ENCODE measurements around the gene DNAJC27. TPM values are rescaled to one million over a fixed set of nuclear protein-coding genes. Genes with fewer than 3 reads are reported as not detected.

The DNAJC27 gene
- total RNA-seq, 1 experiment from 2014 or later: 4.6 TPM

- H3K27ac ChIP-seq (ENCODE audit: low read depth, low read length): peak within 1 kb of the TSS; percentile 75
- no peaks in the 10 kb centered on the region for H3K9me2 ChIP-seq (ENCODE audit: insufficient read depth)
- H3K4me3 ChIP-seq (replicated peaks in 1 of 2; ENCODE audit: low read depth in 1 of 2, low read length in 2 of 2): peak within 1 kb of the TSS; percentile 66 to 81
- no peaks in the 10 kb centered on the region for H4K20me1 ChIP-seq (ENCODE audit: insufficient read depth)
- POLR2A ChIA-PET: interaction anchor here (0.7 kb wide), 1 partner anchor 9 kb away, joined by 3 read pairs; no protein-coding TSS in a partner anchor
- no TSS peak for BruUV-seq (replicated peaks)
- H3K27me3 ChIP-seq (ENCODE audit: insufficient read depth, low read length): no peaks in the 10 kb centered on the region
- ATAC-seq: peak; percentile 69
- H3K36me3 ChIP-seq (ENCODE audit: control insufficient read depth in 1 of 2, insufficient read depth in 2 of 2, low read length in 2 of 2): no peaks in the 10 kb centered on the region; a peak in 1 of 4 replicates
- H3K9ac ChIP-seq (ENCODE audit: low read length): peak within 1 kb of the TSS; percentile 83
- peak within 1 kb of the TSS; percentile 99 for H3K4me2 ChIP-seq (ENCODE audit: low read length)
- intact Hi-C loops (cut with micrococcal nuclease): no loop called here
- H3K4me1 ChIP-seq (ENCODE audit: control insufficient read depth in 1 of 2, insufficient read depth in 2 of 2, low read length in 2 of 2): peaks cover 5 to 20% of the 10 kb centered on the region in 2 experiments; a peak in 3 of 4 replicates
- CTCF ChIA-PET: no interaction called here
- peak within 1 kb of the TSS; percentile 55 for H2AFZ ChIP-seq (ENCODE audit: low read depth, low read length, poor library complexity, severe bottlenecking)
- peaks cover 42% of the 10 kb centered on the region for H3K79me2 ChIP-seq (ENCODE audit: insufficient read depth, low read length)
- no peaks in the 10 kb centered on the region for H3K9me3 ChIP-seq (ENCODE audit: control insufficient read depth in 1 of 2, insufficient read depth in 1 of 2, low read depth in 1 of 2, low read length in 2 of 2)
- DNase-seq (ENCODE audit: low read depth, low spot score): no peak
- TF ChIP-seq ELF1 (IDR thresholded peaks at IDR 0.05; ENCODE audit: borderline replicate concordance, low read depth): no peak
- peak; percentile 62 for TF ChIP-seq POLR2AphosphoS5 (IDR thresholded peaks at IDR 0.05; ENCODE audit: low read depth, low read length)
- TF ChIP-seq MAX (IDR thresholded peaks at IDR 0.05): peak; percentile 44; the same call in 1 of the 2 replicates
- no peak for TF ChIP-seq CBX3 (IDR thresholded peaks at IDR 0.05; ENCODE audit: low read depth)
- TF ChIP-seq RAD21 (IDR thresholded peaks at IDR 0.05; ENCODE audit: low read depth): no peak
- TF ChIP-seq EGR1 (IDR thresholded peaks at IDR 0.05; ENCODE audit: low read depth): 0 out of 2 replicates have a peak, but pooled peaks have one; percentile 28
- RAD21 ChIA-PET (ENCODE audit: low non-redundant PET in 1 of 2, low total read pairs in 2 of 2, uncharacterized antibody in 2 of 2, unreplicated experiment in 2 of 2): no interaction called here
These were observed 51.5 kb downstream of the DNAJC27 start, which contains the start of gene ADCY3 for GRCh38 chr2:24920098-24920808. ADCY3 (minus strand) TSS chr2:24920237; CDS start chr2:24918987, 1,250 bp downstream.

- Histone ChIP-seq H3K4me1 (ENCODE audit: control insufficient read depth in 1 of 2, insufficient read depth in 2 of 2, low read length in 2 of 2) (peaks cover 5 to 20% of the 10 kb centered on the region in 2 experiments; a peak in 3 of 4 replicates), H3K9me3 (ENCODE audit: control insufficient read depth in 1 of 2, insufficient read depth in 1 of 2, low read depth in 1 of 2, low read length in 2 of 2) (no peaks in the 10 kb centered on the region), H4K20me1 (ENCODE audit: insufficient read depth) (no peaks in the 10 kb centered on the region), H3K79me2 (ENCODE audit: insufficient read depth, low read length) (peaks cover 49% of the 10 kb centered on the region), H3K4me2 (ENCODE audit: low read length) (peak overlapping the region; percentile 99), H3K27ac (ENCODE audit: low read depth, low read length) (peak overlapping the region; percentile 75), H2AFZ (ENCODE audit: low read depth, low read length, poor library complexity, severe bottlenecking) (no peak overlapping the region), H3K4me3 (replicated peaks in 1 of 2; ENCODE audit: low read depth in 1 of 2, low read length in 2 of 2) (peak overlapping the region; percentile 66 to 81), H3K9ac (ENCODE audit: low read length) (peak overlapping the region; percentile 83), H3K9me2 (ENCODE audit: insufficient read depth) (no peaks in the 10 kb centered on the region), H3K27me3 (ENCODE audit: insufficient read depth, low read length) (no peaks in the 10 kb centered on the region), H3K36me3 (ENCODE audit: control insufficient read depth in 1 of 2, insufficient read depth in 2 of 2, low read length in 2 of 2) (peaks cover 0 to 4% of the 10 kb centered on the region in 2 experiments; a peak in 1 of 4 replicates)
- intact Hi-C loops (cut with micrococcal nuclease): no loop called here
- ChIA-PET POLR2A (interaction anchor here (0.6 kb wide), 1 partner anchor 59 kb away, joined by 5 read pairs; no protein-coding TSS in a partner anchor), CTCF (no interaction called here), RAD21 (ENCODE audit: low non-redundant PET in 1 of 2, low total read pairs in 2 of 2, uncharacterized antibody in 2 of 2, unreplicated experiment in 2 of 2) (no interaction called here)
- no TSS peak for BruUV-seq (replicated peaks)
- ATAC-seq (peak; percentile 40), DNase-seq (ENCODE audit: low read depth, low spot score) (no peak)
- TF ChIP-seq RAD21 (IDR thresholded peaks at IDR 0.05; ENCODE audit: low read depth) (no peak), MAX (IDR thresholded peaks at IDR 0.05) (peak; percentile 37), FOSL1 (IDR thresholded peaks at IDR 0.05; ENCODE audit: low read depth) (no peak), REST (IDR thresholded peaks at IDR 0.05; ENCODE audit: low read depth) (no peak), ELF1 (IDR thresholded peaks at IDR 0.05; ENCODE audit: borderline replicate concordance, low read depth) (no peak), ATF3 (IDR thresholded peaks at IDR 0.05) (no peak), CBX3 (IDR thresholded peaks at IDR 0.05; ENCODE audit: low read depth) (no peak), POLR2AphosphoS5 (IDR thresholded peaks at IDR 0.05; ENCODE audit: low read depth, low read length) (no peak), SRF (IDR thresholded peaks at IDR 0.05; ENCODE audit: low read depth) (no peak), EGR1 (IDR thresholded peaks at IDR 0.05; ENCODE audit: low read depth) (no peak)
These were observed 52.2 kb downstream of the DNAJC27 start for GRCh38 chr2:24919506-24920097.

Measured in HCT116 (cell line).